Measurements from ENCODE around the gene ZFP90.

ZFP90 gene

GRCh38 chr16:68564382-68564985, 25.4 kb downstream of the ZFP90 start:
- H3K4me3 ChIP-seq (ENCODE audit: low read depth, low read length), result no peak overlapping the region
- no peak for DNase-seq (ENCODE audit: low read depth)

GRCh38 chr16:68574479-68574878, 35.4 kb downstream of the ZFP90 start:
- no peak for DNase-seq (ENCODE audit: low read depth)
- no peak overlapping the region for H3K4me3 ChIP-seq (ENCODE audit: low read depth, low read length)

- DNase-seq (ENCODE audit: low read depth), result no peak
- H3K4me3 ChIP-seq (ENCODE audit: low read depth, low read length), result no peak overlapping the region
These were observed 36.0 kb downstream of the ZFP90 start for GRCh38 chr16:68575082-68575481.

- no peak for DNase-seq (ENCODE audit: low read depth)
- H3K4me3 ChIP-seq (ENCODE audit: low read depth, low read length), result no peak overlapping the region
These were observed 38.3 kb downstream of the ZFP90 start for GRCh38 chr16:68577352-68577853.

- no peak overlapping the region for H3K4me3 ChIP-seq (ENCODE audit: low read depth, low read length)
- DNase-seq (ENCODE audit: low read depth), result no peak
These were observed 51.3 kb downstream of the ZFP90 start for GRCh38 chr16:68590201-68590994.

GRCh38 chr16:68592466-68593337, 53.6 kb downstream of the ZFP90 start:
- H3K4me3 ChIP-seq (ENCODE audit: low read depth, low read length), result no peak overlapping the region
- DNase-seq (ENCODE audit: low read depth), result no peak

GRCh38 chr16:68596266-68596665, 57.2 kb downstream of the ZFP90 start:
- DNase-seq (ENCODE audit: low read depth), result no peak
- H3K4me3 ChIP-seq (ENCODE audit: low read depth, low read length), result no peak overlapping the region

GRCh38 chr16:68599586-68599985, 60.5 kb downstream of the ZFP90 start:
- no peak for DNase-seq (ENCODE audit: low read depth)
- no peak overlapping the region for H3K4me3 ChIP-seq (ENCODE audit: low read depth, low read length)

- no peak for DNase-seq (ENCODE audit: low read depth)
- no peak overlapping the region for H3K4me3 ChIP-seq (ENCODE audit: low read depth, low read length)
These were observed 66.7 kb downstream of the ZFP90 start for GRCh38 chr16:68605746-68606145.

- DNase-seq (ENCODE audit: low read depth), result no peak
- H3K4me3 ChIP-seq (ENCODE audit: low read depth, low read length), result no peak overlapping the region
These were observed 68.4 kb downstream of the ZFP90 start for GRCh38 chr16:68607443-68607842.

GRCh38 chr16:68608330-68608729, 69.2 kb downstream of the ZFP90 start:
- DNase-seq (ENCODE audit: low read depth), result no peak
- H3K4me3 ChIP-seq (ENCODE audit: low read depth, low read length), result no peak overlapping the region

- no peak for DNase-seq (ENCODE audit: low read depth)
- no peak overlapping the region for H3K4me3 ChIP-seq (ENCODE audit: low read depth, low read length)
These were observed 73.9 kb downstream of the ZFP90 start for GRCh38 chr16:68612996-68613395.

- DNase-seq (ENCODE audit: low read depth), result no peak
- H3K4me3 ChIP-seq (ENCODE audit: low read depth, low read length), result no peak overlapping the region
These were observed 78.6 kb downstream of the ZFP90 start for GRCh38 chr16:68617734-68618133.

All from skeletal muscle cell (primary cell).